Natural killer cell treated with Interleukin-12 subunit alpha and Interleukin-12 subunit beta and Interleukin-15 and Interleukin-18, amount 100 ng/mL, for 72 hours (primary cell): Measurements from ENCODE around the gene HDAC9. TPM values are rescaled to one million over a fixed set of nuclear protein-coding genes. Genes with fewer than 3 reads are reported as not detected.
"Not testable (repeated sequence)": the region's sequence is repeated elsewhere in the genome, so short reads cannot be mapped to it uniquely, and the experiment has no call there.

ENCODE experiments used
- ATAC-seq, 2 donors: fragments of 150-1000 bp; cut with Tn5 transposase in 1 of 2; sonication (Bioruptor Pico), chemical (Tn5 transposase) in 1 of 2; 2 replicates each; pipeline ENCODE4 v1.10.0; 2021
- DNase-seq: peaks from one replicate; pipeline ENCODE4 v3.0.0; 2022; ENCODE audit warnings: low spot score
- H3K27ac Mint-ChIP-seq, 2 donors: 1 replicate in 1 of 2; 2 replicates in 1 of 2; pipeline ENCODE4 v1.8.0; 2022; ENCODE audit warnings: mixed read lengths in 2 of 2, mild to moderate bottlenecking in 1 of 2, moderate library complexity in 1 of 2
- H3K27me3 Mint-ChIP-seq, 2 donors: 1 replicate in 1 of 2; 2 replicates in 1 of 2; pipeline ENCODE4 v1.8.0; 2022; ENCODE audit warnings: mixed read lengths in 2 of 2
- H3K36me3 Mint-ChIP-seq: one replicate; pipeline ENCODE4 v1.8.0; 2022; ENCODE audit warnings: mixed read lengths
- H3K4me1 Mint-ChIP-seq, 2 donors: 1 replicate in 1 of 2; 2 replicates in 1 of 2; pipeline ENCODE4 v1.8.0; 2022; ENCODE audit warnings: low read depth in 2 of 2, mixed read lengths in 2 of 2, mild to moderate bottlenecking in 1 of 2
- H3K4me3 Mint-ChIP-seq: one replicate; pipeline ENCODE4 v1.8.0; 2022; ENCODE audit warnings: mixed read lengths
- H3K9me3 Mint-ChIP-seq: 2 replicates; pipeline ENCODE4 v1.8.0; 2022; ENCODE audit warnings: mixed read lengths
- total RNA-seq, 2 donors: library from RNA; stranded (reverse); gene quantifications; one replicate each; pipeline ENCODE4 v1.2.3, GENCODE V29; 2022

The HDAC9 gene
- total RNA-seq, 2 donors from 2014 or later = 9.9 to 15.0 TPM

DNA sequence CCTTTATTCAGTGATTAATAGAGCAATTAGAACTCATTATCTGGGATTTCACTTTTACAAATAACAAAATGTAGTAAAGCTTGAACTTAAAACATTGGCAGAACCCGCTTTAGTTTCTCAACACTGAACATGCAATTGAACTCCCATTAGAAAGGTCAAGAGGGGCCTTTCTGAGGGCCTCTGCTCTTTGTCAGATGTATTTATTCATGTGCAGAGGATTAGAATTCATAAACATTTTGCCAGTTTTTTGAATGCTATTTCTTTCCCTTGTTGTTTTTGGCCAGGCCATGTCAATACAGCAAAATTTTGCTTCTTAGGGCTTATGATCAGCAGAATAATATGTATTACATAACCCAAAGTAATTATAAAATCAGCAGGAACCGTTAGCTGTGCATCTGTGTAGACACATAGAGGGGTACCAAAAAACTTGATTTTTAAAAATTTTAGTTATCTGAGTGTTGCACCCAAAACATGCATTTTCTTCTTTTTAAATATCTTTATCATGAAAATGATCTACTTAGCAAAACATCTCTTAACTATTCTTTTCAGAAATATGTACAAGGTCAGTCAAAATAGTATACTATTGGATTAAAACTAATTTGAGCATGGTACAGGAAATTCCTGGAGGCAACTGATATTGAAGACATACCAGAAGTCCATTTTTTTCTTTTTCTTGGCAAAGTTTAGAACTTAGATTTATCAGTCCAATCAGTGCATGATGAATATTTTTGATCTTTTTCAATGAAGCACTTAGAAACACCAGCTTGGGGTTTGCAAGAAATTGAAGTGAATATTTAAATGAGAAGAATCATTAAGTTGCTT is 444.4 kb downstream of the HDAC9 start:
- ATAC-seq (no peak), DNase-seq (no peak)
- Mint-ChIP-seq H3K9me3 (peaks cover 6% of the 10 kb centered on the region), H3K36me3 (no peaks in the 10 kb centered on the region), H3K4me1 (no peaks in the 10 kb centered on the region), H3K27ac (no peak overlapping the region), H3K4me3 (no peak overlapping the region), H3K27me3 (no peaks in the 10 kb centered on the region)

DNA sequence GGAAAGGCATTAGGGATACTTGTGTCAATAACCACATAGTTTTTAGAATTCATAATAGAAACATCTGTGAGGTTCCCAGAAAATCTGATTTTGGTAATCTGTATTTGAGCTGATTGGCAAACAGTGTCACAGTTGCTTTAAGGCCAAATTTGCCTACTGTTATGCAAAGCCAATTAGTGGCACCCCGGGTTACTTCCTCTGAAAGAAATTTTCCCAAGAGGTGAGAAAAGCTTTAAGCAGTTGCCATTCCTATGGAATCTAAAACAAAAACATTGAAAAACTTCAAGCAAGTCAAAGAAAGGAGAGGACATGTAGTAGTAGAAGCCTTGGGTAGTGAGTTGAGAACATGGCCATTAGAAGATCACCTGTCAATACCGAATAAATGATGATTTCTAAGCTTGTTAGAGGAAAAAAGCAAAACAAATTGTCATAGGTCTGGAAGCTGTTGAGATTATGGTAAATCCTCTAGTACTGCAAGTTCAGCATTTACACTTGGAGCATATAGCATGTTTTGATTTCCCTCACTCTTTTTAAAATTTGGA is 445.1 kb downstream of the HDAC9 start:
- DNase-seq = no peak
- no peaks in the 10 kb centered on the region for H3K36me3 Mint-ChIP-seq
- H3K4me1 Mint-ChIP-seq = no peaks in the 10 kb centered on the region
- no peak overlapping the region for H3K4me3 Mint-ChIP-seq
- no peaks in the 10 kb centered on the region for H3K27me3 Mint-ChIP-seq
- H3K27ac Mint-ChIP-seq = no peak overlapping the region
- no peak for ATAC-seq
- H3K9me3 Mint-ChIP-seq = peaks cover 6% of the 10 kb centered on the region

DNA sequence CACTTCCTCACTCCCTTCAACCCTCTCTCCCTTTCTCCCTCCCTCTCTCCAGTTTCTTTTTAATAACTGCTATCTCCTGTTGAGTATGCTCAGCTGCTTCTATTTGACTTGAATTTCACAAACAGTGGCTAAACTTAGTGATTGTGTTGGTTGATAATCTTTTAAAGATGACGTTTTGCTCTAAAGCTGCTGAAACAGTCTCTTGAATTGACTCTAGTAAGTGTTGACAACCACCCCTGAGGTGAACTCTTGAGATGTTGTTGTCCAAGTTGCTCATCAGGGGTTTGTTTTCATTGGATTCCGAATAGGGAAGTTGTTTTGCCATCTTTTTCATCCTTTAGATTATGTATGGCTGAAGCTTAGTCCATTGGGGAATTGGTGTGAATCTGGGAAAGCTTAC is 445.7 kb downstream of the HDAC9 start:
- no peaks in the 10 kb centered on the region for H3K36me3 Mint-ChIP-seq
- no peak overlapping the region for H3K27ac Mint-ChIP-seq
- ATAC-seq (no peak), DNase-seq (no peak)
- H3K9me3 Mint-ChIP-seq = peaks cover 6% of the 10 kb centered on the region
- H3K4me1 Mint-ChIP-seq = no peaks in the 10 kb centered on the region
- H3K4me3 Mint-ChIP-seq = no peak overlapping the region
- H3K27me3 Mint-ChIP-seq = no peaks in the 10 kb centered on the region

DNA sequence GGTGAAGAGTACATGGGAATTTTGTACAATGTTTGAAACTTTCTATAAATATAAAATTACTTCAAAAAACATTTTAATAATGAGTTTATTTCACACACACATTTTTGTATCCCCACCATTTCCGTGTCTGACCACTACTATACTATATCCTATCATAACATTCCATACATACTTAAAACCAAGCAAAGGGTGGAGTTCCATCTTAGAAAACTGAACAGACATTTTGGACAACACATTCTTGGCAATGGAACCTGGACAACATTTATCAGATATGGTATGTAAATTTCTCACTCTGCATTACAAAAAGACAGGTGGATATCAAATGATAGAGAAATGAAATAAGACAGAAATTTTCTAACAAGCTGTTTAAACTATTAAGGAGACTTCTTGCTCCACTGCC is 453.0 kb downstream of the HDAC9 start:
- Mint-ChIP-seq H3K9me3 (peaks cover 7% of the 10 kb centered on the region), H3K4me3 (no peak overlapping the region), H3K27ac (no peak overlapping the region), H3K27me3 (no peaks in the 10 kb centered on the region), H3K36me3 (no peaks in the 10 kb centered on the region), H3K4me1 (no peaks in the 10 kb centered on the region)
- ATAC-seq = no peak
- no peak for DNase-seq

DNA sequence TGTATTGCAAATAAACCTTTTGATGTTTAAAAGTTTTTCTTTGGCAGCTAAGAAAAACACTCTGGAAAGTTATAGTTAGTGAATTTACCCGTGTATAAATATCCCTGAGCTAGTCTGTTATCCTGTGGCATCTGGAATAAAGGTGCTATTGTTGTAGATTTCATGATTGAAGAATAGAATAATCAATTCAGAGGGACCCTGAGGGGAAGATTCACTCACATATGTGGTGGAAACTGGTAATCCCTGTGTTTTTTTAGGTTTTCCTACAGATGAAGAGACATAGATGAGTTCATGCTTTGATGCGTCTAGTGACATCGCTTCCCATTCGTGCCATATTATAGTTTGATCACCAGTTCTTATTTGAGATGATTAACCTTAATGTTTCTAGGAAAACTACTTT is 457.3 kb downstream of the HDAC9 start:
- Mint-ChIP-seq H3K9me3 (peaks cover 10% of the 10 kb centered on the region), H3K36me3 (no peaks in the 10 kb centered on the region), H3K4me3 (no peak overlapping the region), H3K4me1 (no peaks in the 10 kb centered on the region), H3K27me3 (no peaks in the 10 kb centered on the region), H3K27ac (no peak overlapping the region)
- no peak for ATAC-seq
- DNase-seq = no peak

DNA sequence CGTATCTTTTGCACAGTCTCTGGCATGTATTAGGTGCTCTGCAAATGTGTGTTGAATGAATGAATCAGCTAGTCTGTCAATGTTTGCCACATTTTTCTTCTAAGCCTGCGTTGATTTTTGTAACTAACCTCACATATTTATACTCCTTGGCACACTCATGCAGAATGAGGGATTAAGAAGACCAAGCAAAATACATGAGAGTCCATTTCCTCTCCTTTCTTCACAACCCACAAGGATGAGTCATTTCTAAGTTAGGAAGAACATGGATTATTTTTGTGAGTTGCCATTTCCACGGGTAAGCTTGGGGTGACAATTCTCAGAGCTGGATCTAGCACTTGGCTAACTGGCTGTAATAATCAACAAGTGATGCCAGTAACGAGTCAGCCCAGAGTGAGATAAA is 463.1 kb downstream of the HDAC9 start:
- no peaks in the 10 kb centered on the region for H3K4me1 Mint-ChIP-seq
- H3K27ac Mint-ChIP-seq = no peak overlapping the region
- no peaks in the 10 kb centered on the region for H3K27me3 Mint-ChIP-seq
- DNase-seq (no peak), ATAC-seq (no peak)
- peaks cover 7% of the 10 kb centered on the region for H3K9me3 Mint-ChIP-seq
- no peak overlapping the region for H3K4me3 Mint-ChIP-seq
- H3K36me3 Mint-ChIP-seq = no peaks in the 10 kb centered on the region

DNA sequence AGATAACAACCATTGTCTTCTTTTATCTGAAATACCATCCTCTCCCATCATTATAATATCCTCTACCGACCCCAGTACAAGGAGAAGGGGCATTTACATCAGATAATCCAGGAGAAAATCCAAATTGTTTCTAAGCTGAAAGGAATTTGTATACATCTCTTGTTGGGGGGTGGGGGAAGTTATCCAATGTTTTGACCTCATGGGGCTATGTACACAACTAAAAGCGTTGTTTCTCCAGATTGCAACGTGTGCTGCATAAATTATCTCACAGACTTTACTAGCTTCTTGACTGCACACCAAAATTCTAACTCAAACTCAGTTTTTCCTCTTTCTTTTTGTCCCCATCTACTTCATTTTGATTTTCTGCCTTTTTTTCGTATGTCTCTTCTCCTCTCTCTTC is 465.2 kb downstream of the HDAC9 start:
- H3K36me3 Mint-ChIP-seq = no peaks in the 10 kb centered on the region
- peaks cover 16% of the 10 kb centered on the region for H3K9me3 Mint-ChIP-seq
- H3K4me1 Mint-ChIP-seq = no peaks in the 10 kb centered on the region
- H3K4me3 Mint-ChIP-seq = no peak overlapping the region
- no peak for DNase-seq
- ATAC-seq = no peak
- no peak overlapping the region for H3K27ac Mint-ChIP-seq
- H3K27me3 Mint-ChIP-seq = no peaks in the 10 kb centered on the region

DNA sequence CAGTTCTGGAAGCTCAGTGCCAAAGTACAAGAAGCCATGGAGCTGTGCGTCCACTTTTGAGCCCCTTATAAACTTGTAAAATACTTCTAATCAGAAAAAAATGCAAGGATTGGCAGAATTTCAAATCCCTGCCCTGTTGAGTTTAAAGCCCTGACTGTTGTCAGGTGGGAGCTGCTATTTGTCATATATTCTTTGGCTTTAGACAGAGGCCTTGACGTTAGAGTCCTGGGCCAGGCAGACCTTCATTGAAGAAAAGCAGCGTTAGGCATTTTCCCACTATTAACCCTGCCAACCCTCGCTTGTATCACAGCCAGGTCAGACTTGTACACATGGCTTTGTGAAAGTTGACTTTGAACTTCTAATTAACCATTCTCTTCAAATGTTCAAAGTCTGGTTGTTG is 466.5 kb downstream of the HDAC9 start:
- ATAC-seq (no peak), DNase-seq (no peak)
- Mint-ChIP-seq H3K4me1 (no peaks in the 10 kb centered on the region), H3K27ac (no peak overlapping the region), H3K36me3 (no peaks in the 10 kb centered on the region), H3K27me3 (no peaks in the 10 kb centered on the region), H3K4me3 (no peak overlapping the region), H3K9me3 (peaks cover 13% of the 10 kb centered on the region)

DNA sequence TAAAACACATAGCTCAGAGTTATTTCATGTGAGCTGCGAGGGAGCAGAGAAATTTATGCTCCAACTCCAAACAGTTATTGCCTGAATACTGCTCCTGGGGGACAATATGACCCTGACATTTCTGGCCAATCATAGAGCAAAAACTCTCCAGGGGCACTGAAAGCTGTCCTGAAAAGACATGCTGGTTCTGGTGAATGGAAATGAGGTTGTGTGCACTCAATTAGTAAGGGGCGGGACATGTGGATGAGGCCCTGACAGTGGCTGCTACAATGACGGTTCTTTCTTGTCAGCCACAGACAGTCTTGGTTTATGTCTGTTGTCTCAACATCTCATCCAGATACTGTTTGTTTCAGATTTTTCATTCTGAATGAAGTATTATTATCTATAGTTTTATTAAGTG is 470.1 kb downstream of the HDAC9 start:
- no peaks in the 10 kb centered on the region for H3K4me1 Mint-ChIP-seq
- H3K9me3 Mint-ChIP-seq = peaks cover 19% of the 10 kb centered on the region
- no peaks in the 10 kb centered on the region for H3K36me3 Mint-ChIP-seq
- no peaks in the 10 kb centered on the region for H3K27me3 Mint-ChIP-seq
- H3K27ac Mint-ChIP-seq = no peak overlapping the region
- ATAC-seq = no peak
- no peak for DNase-seq
- no peak overlapping the region for H3K4me3 Mint-ChIP-seq

DNA sequence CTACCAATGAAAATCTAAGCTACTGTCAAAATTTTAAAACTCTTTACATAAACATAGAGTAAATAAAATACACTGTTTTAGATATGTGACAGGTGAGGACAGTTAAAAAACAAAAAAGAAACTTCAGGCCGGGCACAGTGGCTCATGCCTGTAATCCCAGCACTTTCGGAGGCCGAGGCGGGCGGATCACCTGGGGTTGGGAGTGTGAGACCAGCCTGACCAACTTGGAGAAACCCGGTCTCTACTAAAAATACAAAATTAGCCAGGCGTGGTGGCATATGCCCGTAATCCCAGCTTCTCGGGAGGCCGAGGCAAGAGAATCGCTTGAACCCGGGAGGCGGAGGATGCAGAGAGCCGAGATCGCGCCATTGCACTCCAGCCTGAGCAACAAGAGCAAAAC is 472.2 kb downstream of the HDAC9 start:
- not testable (repeated sequence) for H3K27me3 Mint-ChIP-seq, ATAC-seq, H3K4me3 Mint-ChIP-seq, H3K27ac Mint-ChIP-seq, H3K4me1 Mint-ChIP-seq, H3K36me3 Mint-ChIP-seq, DNase-seq
- peaks cover 15% of the 10 kb centered on the region for H3K9me3 Mint-ChIP-seq

DNA sequence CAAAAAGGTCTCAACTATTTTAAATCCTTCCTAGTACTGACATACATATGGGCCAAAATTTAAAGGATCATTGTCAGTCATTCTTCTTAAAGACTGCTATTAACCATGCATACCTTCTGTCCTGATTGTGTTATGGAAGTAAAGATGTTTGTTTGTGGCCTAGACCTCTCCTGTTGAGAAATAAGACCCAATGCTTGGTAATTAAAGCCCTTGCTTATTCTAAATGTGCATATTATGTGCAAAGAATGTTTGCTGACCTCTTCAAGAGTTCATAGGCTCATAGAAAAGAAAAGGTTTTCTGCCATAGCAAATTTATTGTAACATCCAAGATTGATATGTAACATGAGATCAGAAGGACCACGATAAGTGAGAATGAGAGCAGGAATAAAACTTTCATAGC is 476.3 kb downstream of the HDAC9 start:
- Mint-ChIP-seq H3K27me3 (no peaks in the 10 kb centered on the region), H3K36me3 (no peaks in the 10 kb centered on the region), H3K4me3 (no peak overlapping the region), H3K4me1 (no peaks in the 10 kb centered on the region), H3K27ac (no peak overlapping the region), H3K9me3 (peaks cover 10% of the 10 kb centered on the region)
- ATAC-seq (no peak), DNase-seq (no peak)

DNA sequence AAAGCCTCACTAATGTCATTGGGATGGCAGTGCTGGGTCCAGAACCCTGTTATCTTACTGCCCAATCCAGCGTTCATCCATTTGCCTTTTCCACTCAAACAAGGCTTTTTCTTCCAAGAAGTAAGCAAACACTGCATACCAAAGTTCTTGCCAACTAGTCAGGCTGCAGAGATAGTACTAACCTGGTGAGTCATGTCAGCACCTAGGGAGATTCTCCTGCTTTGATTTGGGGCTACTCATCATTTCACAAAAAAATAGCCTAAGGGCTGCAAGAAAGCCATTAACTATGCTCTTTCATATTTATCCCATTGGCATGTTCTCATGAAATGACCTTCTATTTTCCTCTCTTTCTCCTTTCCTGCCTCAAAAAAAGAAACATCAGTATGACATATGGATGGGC is 479.3 kb downstream of the HDAC9 start:
- no peak for ATAC-seq
- Mint-ChIP-seq H3K36me3 (no peaks in the 10 kb centered on the region), H3K27me3 (no peaks in the 10 kb centered on the region), H3K4me1 (no peaks in the 10 kb centered on the region), H3K9me3 (peaks cover 7% of the 10 kb centered on the region), H3K4me3 (no peak overlapping the region), H3K27ac (no peak overlapping the region)
- no peak for DNase-seq

DNA sequence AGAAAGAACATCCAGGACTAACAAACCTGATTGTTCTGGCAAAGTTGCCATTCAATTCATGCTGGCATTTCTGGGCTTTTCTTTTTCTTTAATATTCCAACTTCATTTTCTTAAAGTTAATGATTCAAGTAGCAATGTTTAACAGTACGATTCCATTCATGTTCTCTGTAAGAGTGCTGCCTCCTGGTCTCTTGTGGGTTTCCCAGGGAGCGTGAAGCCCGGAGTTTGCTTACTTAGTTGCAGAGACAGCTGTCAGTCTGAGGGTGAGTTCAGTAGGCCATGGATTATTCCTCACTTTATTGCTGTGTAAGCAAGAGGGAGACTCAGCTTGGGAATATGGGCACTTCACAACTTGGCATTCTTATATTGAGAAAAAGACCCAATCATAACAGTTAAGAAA is 479.7 kb downstream of the HDAC9 start:
- H3K36me3 Mint-ChIP-seq = no peaks in the 10 kb centered on the region
- peaks cover 7% of the 10 kb centered on the region for H3K9me3 Mint-ChIP-seq
- H3K27ac Mint-ChIP-seq = no peak overlapping the region
- no peak for ATAC-seq
- no peak overlapping the region for H3K4me3 Mint-ChIP-seq
- no peak for DNase-seq
- H3K4me1 Mint-ChIP-seq = no peaks in the 10 kb centered on the region
- no peaks in the 10 kb centered on the region for H3K27me3 Mint-ChIP-seq

DNA sequence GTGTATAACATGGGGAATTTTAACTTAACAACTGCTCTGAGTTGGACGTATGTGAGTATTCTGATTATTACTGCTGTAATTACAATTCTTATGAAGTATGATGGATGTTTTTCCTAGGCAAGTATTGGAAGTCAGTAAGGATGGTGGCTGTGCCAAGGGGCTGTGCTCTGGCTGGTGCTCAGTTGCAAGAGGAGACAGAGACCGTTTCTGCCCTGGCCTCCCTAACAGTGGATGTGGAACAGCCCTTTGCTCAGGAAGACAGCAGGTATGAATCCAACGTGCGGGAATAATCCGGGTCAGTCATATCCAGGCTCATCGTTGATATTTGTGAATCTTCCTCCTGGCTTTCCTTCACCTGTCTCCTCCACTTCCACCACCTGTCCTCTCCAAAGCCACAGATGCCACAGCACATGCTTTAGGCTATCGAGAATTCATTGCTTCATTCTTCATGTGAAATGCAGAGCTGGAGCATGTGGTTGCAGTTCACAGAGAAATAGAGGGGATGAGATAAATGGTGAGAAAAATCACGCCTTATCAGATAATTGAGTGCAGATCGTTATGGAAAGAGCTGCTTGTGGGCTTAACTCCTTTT is 480.2 kb downstream of the HDAC9 start:
- no peaks in the 10 kb centered on the region for H3K36me3 Mint-ChIP-seq
- H3K4me3 Mint-ChIP-seq = no peak overlapping the region
- DNase-seq (no peak), ATAC-seq (no peak)
- no peaks in the 10 kb centered on the region for H3K4me1 Mint-ChIP-seq
- peaks cover 7% of the 10 kb centered on the region for H3K9me3 Mint-ChIP-seq
- H3K27ac Mint-ChIP-seq = no peak overlapping the region
- H3K27me3 Mint-ChIP-seq = no peaks in the 10 kb centered on the region
